Mammary epithelial cell (primary cell): ENCODE data around the gene PEF1.

Experiments used
- EZH2 ChIP-seq: IDR thresholded peaks from 2 replicates; pipeline ENCODE4 v1.6.1; 2012; ENCODE audit warnings: low read length, inconsistent platforms, borderline replicate concordance
- TF ChIP-seq, protein P1 (sequence below), 2 donors: IDR thresholded peaks in 1 of 2; conservative IDR thresholded peaks in 1 of 2; 2 replicates each; pipeline ENCODE4 v1.5.1; 2011 to 2012; ENCODE audit warnings: inconsistent platforms in 2 of 2, low read length in 2 of 2, mild to moderate bottlenecking in 2 of 2, control low read depth in 1 of 2, low read depth in 1 of 2; ENCODE audit not compliant: insufficient read depth in 1 of 2; ENCODE audit errors: extremely low read depth in 1 of 2

DNA sequence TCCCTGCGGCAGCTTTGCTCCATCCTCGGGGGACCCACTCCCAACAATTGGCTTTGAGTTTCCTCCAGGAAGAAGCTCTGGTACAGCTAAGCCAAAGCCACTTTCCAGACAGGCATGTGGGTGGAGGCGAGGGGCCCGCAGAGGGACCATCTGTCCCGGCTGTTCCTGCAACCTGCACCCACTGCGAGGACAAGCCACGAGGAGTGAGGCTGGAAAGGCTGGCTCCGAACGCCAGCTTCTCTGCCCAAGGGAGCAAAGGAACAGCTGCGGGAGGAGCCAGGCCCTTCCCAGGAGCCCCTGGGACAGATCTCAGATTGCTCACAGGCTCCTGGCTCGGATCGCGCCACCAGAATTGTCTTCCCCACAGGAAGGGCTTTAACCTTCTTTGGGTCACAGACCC, 28.3 kb upstream of the PEF1 start:
- TF ChIP-seq, protein P1, sequence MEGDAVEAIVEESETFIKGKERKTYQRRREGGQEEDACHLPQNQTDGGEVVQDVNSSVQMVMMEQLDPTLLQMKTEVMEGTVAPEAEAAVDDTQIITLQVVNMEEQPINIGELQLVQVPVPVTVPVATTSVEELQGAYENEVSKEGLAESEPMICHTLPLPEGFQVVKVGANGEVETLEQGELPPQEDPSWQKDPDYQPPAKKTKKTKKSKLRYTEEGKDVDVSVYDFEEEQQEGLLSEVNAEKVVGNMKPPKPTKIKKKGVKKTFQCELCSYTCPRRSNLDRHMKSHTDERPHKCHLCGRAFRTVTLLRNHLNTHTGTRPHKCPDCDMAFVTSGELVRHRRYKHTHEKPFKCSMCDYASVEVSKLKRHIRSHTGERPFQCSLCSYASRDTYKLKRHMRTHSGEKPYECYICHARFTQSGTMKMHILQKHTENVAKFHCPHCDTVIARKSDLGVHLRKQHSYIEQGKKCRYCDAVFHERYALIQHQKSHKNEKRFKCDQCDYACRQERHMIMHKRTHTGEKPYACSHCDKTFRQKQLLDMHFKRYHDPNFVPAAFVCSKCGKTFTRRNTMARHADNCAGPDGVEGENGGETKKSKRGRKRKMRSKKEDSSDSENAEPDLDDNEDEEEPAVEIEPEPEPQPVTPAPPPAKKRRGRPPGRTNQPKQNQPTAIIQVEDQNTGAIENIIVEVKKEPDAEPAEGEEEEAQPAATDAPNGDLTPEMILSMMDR (conservative IDR thresholded peaks at IDR 0.05 in 1 of 2, IDR thresholded peaks at IDR 0.05 in 1 of 2; ENCODE audit: extremely low read depth in 1 of 2, insufficient read depth in 1 of 2, low read depth in 1 of 2, low read length in 2 of 2): no peak
- TF ChIP-seq EZH2: no peak
